MM.1S (cell line): ENCODE measurements around the gene SIX1.

Experiments used
- DNase-seq: peaks from one replicate; pipeline ENCODE4 v3.0.0-alpha.2; 2015
- H2AFZ ChIP-seq: fragments of 300-600 bp; sonication (generic); 2 replicates; pipeline ENCODE4 v1.6.0; 2016; ENCODE audit warnings: antibody characterized with exemption, low read length
- H3F3A ChIP-seq: fragments of 300-600 bp; sonication (generic); 2 replicates; pipeline ENCODE4 v1.6.1; 2016; ENCODE audit warnings: mild to moderate bottlenecking, antibody characterized with exemption, low read length, moderate library complexity, mixed read lengths; ENCODE audit not compliant: insufficient read depth
- H3K27ac ChIP-seq: fragments of 300-600 bp; sonication (generic); 2 replicates; pipeline ENCODE4 v1.5.1; 2016; ENCODE audit warnings: mild to moderate bottlenecking, low read length
- H3K27me3 ChIP-seq: fragments of 300-600 bp; sonication (generic); replicated peaks from 2 replicates; pipeline ENCODE4 v1.6.0; 2016; ENCODE audit warnings: low read length; ENCODE audit not compliant: insufficient read depth
- H3K36me3 ChIP-seq: fragments of 300-600 bp; sonication (generic); replicated peaks from 2 replicates; pipeline ENCODE4 v1.6.1; 2016; ENCODE audit warnings: mild to moderate bottlenecking, low read length, mixed read lengths; ENCODE audit not compliant: insufficient read depth
- H3K4me1 ChIP-seq: fragments of 300-600 bp; sonication (generic); 2 replicates; pipeline ENCODE4 v1.6.1; 2016; ENCODE audit warnings: low read length, mixed read lengths
- H3K4me2 ChIP-seq: fragments of 300-600 bp; sonication (generic); 2 replicates; pipeline ENCODE4 v1.6.0; 2016; ENCODE audit warnings: low read depth, low read length
- H3K4me3 ChIP-seq: fragments of 300-600 bp; sonication (generic); 2 replicates; pipeline ENCODE4 v1.5.1; 2016; ENCODE audit warnings: low read length, mixed read lengths
- H3K79me2 ChIP-seq: fragments of 300-600 bp; sonication (generic); 2 replicates; pipeline ENCODE4 v1.6.1; 2016; ENCODE audit warnings: mixed run types, low read length, mixed read lengths
- H3K9ac ChIP-seq: fragments of 300-600 bp; sonication (generic); 2 replicates; pipeline ENCODE4 v1.6.1; 2016; ENCODE audit warnings: low read length, mixed read lengths
- H3K9me2 ChIP-seq: fragments of 300-600 bp; sonication (generic); replicated peaks from 2 replicates; pipeline ENCODE4 v1.6.1; 2016; ENCODE audit warnings: mild to moderate bottlenecking, low read length, mixed read lengths; ENCODE audit not compliant: insufficient read depth
- H3K9me3 ChIP-seq: fragments of 300-600 bp; sonication (generic); replicated peaks from 2 replicates; pipeline ENCODE4 v1.6.1; 2016; ENCODE audit warnings: mild to moderate bottlenecking, low read length, mixed read lengths; ENCODE audit not compliant: insufficient read depth
- H4K20me1 ChIP-seq: fragments of 300-600 bp; sonication (generic); 2 replicates; pipeline ENCODE4 v1.6.1; 2016; ENCODE audit warnings: mild to moderate bottlenecking, low read length, moderate library complexity, mixed read lengths; ENCODE audit not compliant: insufficient read depth
- EZH2 ChIP-seq: fragments of 300-600 bp; sonication (generic); optimal IDR thresholded peaks from 2 replicates; pipeline ENCODE3; 2017; ENCODE audit warnings: low read depth, mild to moderate bottlenecking, antibody characterized with exemption, low read length, mixed read lengths
- EZH2phosphoT487 ChIP-seq: fragments of 300-600 bp; sonication (generic); IDR thresholded peaks from 2 replicates; pipeline ENCODE4 v1.6.1; 2018; ENCODE audit warnings: antibody characterized with exemption, low read length
- TF ChIP-seq, protein P1 (sequence below): fragments of 300-600 bp; sonication (generic); IDR thresholded peaks from 2 replicates; pipeline ENCODE4 v1.5.1; 2016; ENCODE audit warnings: antibody characterized with exemption, low read length, mixed read lengths

The SIX1 gene

DNA sequence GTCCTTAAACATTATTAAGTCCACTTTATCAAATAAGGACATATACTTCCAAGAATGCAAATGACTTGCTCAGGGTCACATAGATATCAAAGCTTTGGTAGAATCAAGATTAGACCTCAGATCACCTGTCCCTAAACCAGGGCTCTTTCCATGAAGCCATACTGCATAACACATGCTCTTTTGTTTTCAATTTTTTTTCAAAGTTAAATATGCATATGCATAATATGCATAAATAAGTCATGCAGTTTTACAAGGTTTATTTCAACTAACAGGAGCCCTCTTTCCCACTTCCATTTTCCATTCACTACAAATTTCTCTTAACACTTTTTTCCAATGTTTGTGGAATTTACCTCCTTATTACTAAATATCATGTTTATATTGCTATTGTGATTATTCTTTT lies 53.1 kb downstream of the SIX1 start:
- H3K36me3 ChIP-seq: no peaks in the 10 kb centered on the region
- H3K9me3 ChIP-seq: no peaks in the 10 kb centered on the region
- no peak overlapping the region for H3K4me2 ChIP-seq
- no peaks in the 10 kb centered on the region for H3K9me2 ChIP-seq
- no peaks in the 10 kb centered on the region for H3K4me1 ChIP-seq
- no peaks in the 10 kb centered on the region for H3F3A ChIP-seq
- H3K27ac ChIP-seq: no peak overlapping the region
- no peaks in the 10 kb centered on the region for H4K20me1 ChIP-seq
- no peak overlapping the region for H3K4me3 ChIP-seq
- TF ChIP-seq, protein P1, sequence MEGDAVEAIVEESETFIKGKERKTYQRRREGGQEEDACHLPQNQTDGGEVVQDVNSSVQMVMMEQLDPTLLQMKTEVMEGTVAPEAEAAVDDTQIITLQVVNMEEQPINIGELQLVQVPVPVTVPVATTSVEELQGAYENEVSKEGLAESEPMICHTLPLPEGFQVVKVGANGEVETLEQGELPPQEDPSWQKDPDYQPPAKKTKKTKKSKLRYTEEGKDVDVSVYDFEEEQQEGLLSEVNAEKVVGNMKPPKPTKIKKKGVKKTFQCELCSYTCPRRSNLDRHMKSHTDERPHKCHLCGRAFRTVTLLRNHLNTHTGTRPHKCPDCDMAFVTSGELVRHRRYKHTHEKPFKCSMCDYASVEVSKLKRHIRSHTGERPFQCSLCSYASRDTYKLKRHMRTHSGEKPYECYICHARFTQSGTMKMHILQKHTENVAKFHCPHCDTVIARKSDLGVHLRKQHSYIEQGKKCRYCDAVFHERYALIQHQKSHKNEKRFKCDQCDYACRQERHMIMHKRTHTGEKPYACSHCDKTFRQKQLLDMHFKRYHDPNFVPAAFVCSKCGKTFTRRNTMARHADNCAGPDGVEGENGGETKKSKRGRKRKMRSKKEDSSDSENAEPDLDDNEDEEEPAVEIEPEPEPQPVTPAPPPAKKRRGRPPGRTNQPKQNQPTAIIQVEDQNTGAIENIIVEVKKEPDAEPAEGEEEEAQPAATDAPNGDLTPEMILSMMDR: no peak
- TF ChIP-seq EZH2phosphoT487 (no peak), EZH2 (no peak)
- DNase-seq: no peak
- no peaks in the 10 kb centered on the region for H3K79me2 ChIP-seq
- H3K27me3 ChIP-seq: no peaks in the 10 kb centered on the region
- no peak overlapping the region for H3K9ac ChIP-seq
- H2AFZ ChIP-seq: no peak overlapping the region

DNA sequence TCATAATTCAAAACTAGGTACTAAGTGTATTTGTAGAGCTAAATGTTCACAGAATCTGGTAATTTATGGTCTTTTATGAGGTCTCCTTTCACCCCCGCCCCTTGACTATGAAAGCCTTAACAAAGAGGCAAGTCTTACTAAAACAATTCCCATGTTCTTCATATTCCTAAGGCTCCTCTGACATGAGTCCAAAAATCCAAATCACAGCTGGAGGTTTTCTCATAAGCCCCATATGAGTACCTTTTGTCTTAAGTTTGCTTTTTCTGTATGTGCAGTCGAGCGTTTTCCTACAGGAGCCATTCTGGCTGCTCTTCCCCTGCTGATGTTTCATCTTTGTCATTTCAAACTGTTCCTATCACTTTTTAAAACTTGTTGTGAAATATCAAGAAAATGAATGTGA lies 55.2 kb downstream of the SIX1 start:
- Histone ChIP-seq H3K4me1 (no peaks in the 10 kb centered on the region), H3K79me2 (no peaks in the 10 kb centered on the region), H3K9me3 (no peaks in the 10 kb centered on the region), H3K27me3 (no peaks in the 10 kb centered on the region), H2AFZ (no peak overlapping the region), H3K4me3 (no peak overlapping the region), H3K36me3 (no peaks in the 10 kb centered on the region), H4K20me1 (no peaks in the 10 kb centered on the region), H3K4me2 (no peak overlapping the region), H3K9ac (no peak overlapping the region), H3K27ac (no peak overlapping the region), H3K9me2 (no peaks in the 10 kb centered on the region), H3F3A (no peaks in the 10 kb centered on the region)
- no peak for DNase-seq
- TF ChIP-seq EZH2phosphoT487 (no peak), EZH2 (no peak)
- TF ChIP-seq, protein P1: no peak
